HepG2 (cell line): ENCODE measurements around the gene ERFL. TPM values are rescaled to one million over a fixed set of nuclear protein-coding genes. Genes with fewer than 3 reads are reported as not detected.
A peak's percentile ranks its signal among the peaks of the same experiment; 100 is the strongest.

Experiments used
- ADNP ChIP-seq: sonication (generic); formaldehyde crosslinking; IDR thresholded peaks from 2 replicates; pipeline ENCODE4 v1.4.0; 2020; ENCODE audit warnings: missing genetic modification reagents
- ATF7 ChIP-seq, 2 experiments: fragments of 450-650 bp in 1 of 2; sonication (generic) in 1 of 2; formaldehyde crosslinking in 1 of 2; IDR thresholded peaks; 2 replicates each; pipeline versions ENCODE4 v1.4.0 to v1.6.1; 2016 to 2020; ENCODE audit warnings: antibody characterized with exemption in 1 of 2, mild to moderate bottlenecking in 1 of 2, missing genetic modification reagents in 1 of 2
- ATF7-NPFF ChIP-seq: sonication (generic); formaldehyde crosslinking; IDR thresholded peaks from 2 replicates; pipeline ENCODE4 v1.8.1; 2023; ENCODE audit warnings: mild to moderate bottlenecking, low read depth, missing genetic modification reagents, moderate library complexity
- CSRNP2 ChIP-seq: sonication (generic); formaldehyde crosslinking; conservative IDR thresholded peaks from 2 replicates; pipeline ENCODE4 v1.8.0; 2022; ENCODE audit warnings: low read depth, missing genetic modification reagents
- HIC2 ChIP-seq: sonication (generic); formaldehyde crosslinking; IDR thresholded peaks from 2 replicates; pipeline ENCODE4 v1.9.0; 2022; ENCODE audit warnings: low read depth, missing genetic modification reagents
- MAFF ChIP-seq: IDR thresholded peaks from 2 replicates; pipeline ENCODE4 v1.6.1; 2011; ENCODE audit warnings: low read depth, low read length, improper control_type of control experiment
- MBD4 ChIP-seq: IDR thresholded peaks from 2 replicates; pipeline ENCODE4 v1.6.1; 2012; ENCODE audit warnings: low read length, inconsistent platforms, borderline replicate concordance
- MBNL3 ChIP-seq: fragments of 250-450 bp; sonication (Bioruptor Pico); conservative IDR thresholded peaks from 2 replicates; pipeline ENCODE4 v1.8.0; 2022; ENCODE audit warnings: mild to moderate bottlenecking, inconsistent platforms
- NR0B2 ChIP-seq: sonication (generic); formaldehyde crosslinking; IDR thresholded peaks from 2 replicates; pipeline ENCODE4 v1.4.0; 2020; ENCODE audit warnings: mild to moderate bottlenecking, missing genetic modification reagents
- PHF5A ChIP-seq: IDR thresholded peaks from one replicate; pipeline ENCODE4 v1.6.1; 2018; ENCODE audit warnings: low read depth, missing genetic modification reagents; ENCODE audit not compliant: unreplicated experiment
- PPARG ChIP-seq: conservative IDR thresholded peaks from 2 replicates; pipeline ENCODE4 v1.6.1; 2016; ENCODE audit warnings: missing biosample characterization, missing genetic modification reagents
- SMAD1 ChIP-seq: sonication (generic); formaldehyde crosslinking; IDR thresholded peaks from 2 replicates; pipeline ENCODE4 v1.4.0; 2020; ENCODE audit warnings: missing genetic modification reagents, low read depth, mild to moderate bottlenecking, borderline replicate concordance
- SMC3 ChIP-seq: IDR thresholded peaks from 2 replicates; pipeline ENCODE4 v1.6.1; 2011; ENCODE audit warnings: low read length, improper control_type of control experiment
- SRSF1 ChIP-seq: fragments of 200-400 bp; formaldehyde crosslinking; optimal IDR thresholded peaks from 2 replicates; pipeline ENCODE3; 2017; ENCODE audit warnings: mild to moderate bottlenecking, low read depth, low read length, moderate library complexity
- TAF1 ChIP-seq: sonication (generic); formaldehyde crosslinking; IDR thresholded peaks from 2 replicates; pipeline ENCODE4 v1.4.0; 2020; ENCODE audit warnings: missing genetic modification reagents
- ZGPAT ChIP-seq: IDR thresholded peaks from 2 replicates; pipeline ENCODE4 v1.6.1; 2016; ENCODE audit warnings: mild to moderate bottlenecking
- ZNF253 ChIP-seq: sonication (generic); formaldehyde crosslinking; IDR thresholded peaks from 2 replicates; pipeline ENCODE4 v1.8.0; 2022; ENCODE audit warnings: mild to moderate bottlenecking, missing genetic modification reagents, borderline replicate concordance
- ZNF263 ChIP-seq: sonication (generic); formaldehyde crosslinking; IDR thresholded peaks from 2 replicates; pipeline ENCODE4 v1.4.0; 2020; ENCODE audit warnings: missing genetic modification reagents
- ZNF3 ChIP-seq: IDR thresholded peaks from 2 replicates; pipeline ENCODE4 v1.7.0; 2017; ENCODE audit warnings: inconsistent platforms
- ZNF562 ChIP-seq: sonication (generic); formaldehyde crosslinking; IDR thresholded peaks from 2 replicates; pipeline ENCODE4 v1.8.0; 2022; ENCODE audit warnings: missing genetic modification reagents, borderline replicate concordance
- ZNF616 ChIP-seq: sonication (generic); formaldehyde crosslinking; IDR thresholded peaks from 2 replicates; pipeline ENCODE4 v1.5.0; 2020; ENCODE audit warnings: low read depth, mild to moderate bottlenecking, missing genetic modification reagents
- ZNF784 ChIP-seq: sonication (generic); formaldehyde crosslinking; IDR thresholded peaks from 2 replicates; pipeline ENCODE4 v1.5.1; 2020; ENCODE audit warnings: missing genetic modification reagents, mild to moderate bottlenecking, borderline replicate concordance
- ZNF850 ChIP-seq: sonication (generic); formaldehyde crosslinking; conservative IDR thresholded peaks from 2 replicates; pipeline ENCODE4 v1.9.0; 2021; ENCODE audit warnings: mild to moderate bottlenecking, missing genetic modification reagents
- ZNF878 ChIP-seq: sonication (generic); formaldehyde crosslinking; IDR thresholded peaks from 2 replicates; pipeline ENCODE4 v1.8.1; 2023; ENCODE audit warnings: mild to moderate bottlenecking, missing genetic modification reagents, moderate library complexity
- ZSCAN21 ChIP-seq: sonication (generic); formaldehyde crosslinking; IDR thresholded peaks from 2 replicates; pipeline ENCODE4 v1.8.0; 2022; ENCODE audit warnings: mild to moderate bottlenecking, missing genetic modification reagents, moderate library complexity, borderline replicate concordance
- polyA plus RNA-seq, 8 experiments: library from polyadenylated mRNA; depleted of rRNA in 3 of 8; stranded (reverse) in 7 of 8; unstranded in 1 of 8; fragments of >200 nt; fragmentation: Illumina TruSeq in 4 of 8; extraction: Trizol in 4 of 8; gene quantifications; 2 replicates each; pipeline versions ENCODE4 v1.2.1 to v1.2.3, GENCODE V29; 2011 to 2016; ENCODE audit warnings: low read depth in 4 of 8, missing spikeins in 1 of 8, mixed read lengths in 1 of 8; ENCODE audit not compliant: insufficient read depth in 1 of 8
- total RNA-seq, 5 experiments: library from RNA; depleted of rRNA; stranded (reverse); fragments of >200 nt; fragmentation: Illumina TruSeq; extraction: Trizol; gene quantifications; 2 replicates each; pipeline ENCODE4 v1.2.3, GENCODE V29; 2016; ENCODE audit warnings: low read depth in 1 of 5

Gene ERFL
- total and polyA plus RNA-seq, 2 of the 13 experiments (the other 11 are each of a cell fraction or from before 2014, with no cell fraction given) = not detected

GRCh38 chr19:41904118-41904870, 24.0 kb downstream of the ERFL start (continued):
- TF ChIP-seq ZNF253 (CRISPR knock-in tag) (no peak), PPARG (CRISPR knock-in tag) (0 out of 2 replicates have a peak, but pooled peaks have one; percentile 35), PHF5A (CRISPR knock-in tag) (no peak), HIC2 (CRISPR knock-in tag) (no peak; the same call in 1 of the 2 replicates), TAF1 (CRISPR knock-in tag) (no peak), CSRNP2 (CRISPR knock-in tag) (no peak), MAFF (no peak), NR0B2 (CRISPR knock-in tag) (peak; percentile 66; the same call in 1 of the 2 replicates), SMC3 (no peak), ADNP (CRISPR knock-in tag) (no peak), ZNF3 (no peak), MBNL3 (no peak), ZNF616 (CRISPR knock-in tag) (no peak), ATF7 (IDR thresholded peaks at IDR 0.05) (no peak), ATF7 (CRISPR knock-in tag; IDR thresholded peaks at IDR 0.05) (no peak), ATF7-NPFF (CRISPR knock-in tag) (no peak), SMAD1 (CRISPR knock-in tag) (no peak), ZNF850 (CRISPR knock-in tag) (no peak), SRSF1 (no peak), ZNF263 (CRISPR knock-in tag) (no peak), ZNF562 (CRISPR knock-in tag) (no peak), ZNF878 (no peak), MBD4 (no peak), ZGPAT (CRISPR knock-in tag) (peak; percentile 72; the same call in 1 of the 2 replicates), ZNF784 (CRISPR knock-in tag) (no peak), ZSCAN21 (CRISPR knock-in tag) (no peak)
